Motor neuron (in vitro differentiated cells): ENCODE results near the gene TM9SF4. TPM values are rescaled to one million over a fixed set of nuclear protein-coding genes. Genes with fewer than 3 reads are reported as not detected.

ENCODE experiments used
- ATAC-seq, 8 experiments: fragments of 200-7000 bp; cut with Tn5 transposase; replicated peaks in 6 of 8; 2 replicates each; pipeline ENCODE4 v1.8.0; 2021; ENCODE audit warnings: mild to moderate bottlenecking in 8 of 8, moderate library complexity in 8 of 8
- H3K27ac ChIP-seq, 2 donors: fragments of 250-450 bp; sonication (Bioruptor Pico); 2 replicates each; pipeline ENCODE4 v1.9.0; 2021; ENCODE audit warnings: antibody characterized with exemption in 2 of 2, mild to moderate bottlenecking in 2 of 2, moderate library complexity in 1 of 2
- H3K4me1 ChIP-seq, 2 donors: fragments of 250-450 bp; sonication (Bioruptor Pico); replicated peaks in 1 of 2; 2 replicates each; pipeline ENCODE4 v1.6.1; 2021; ENCODE audit warnings: antibody characterized with exemption in 2 of 2, mild to moderate bottlenecking in 2 of 2, moderate library complexity in 1 of 2
- H3K4me3 ChIP-seq, 5 donors: fragments of 250-450 bp; sonication (Bioruptor Pico); 2 replicates each; pipeline ENCODE4 v1.9.0; 2021; ENCODE audit warnings: antibody characterized with exemption in 5 of 5, mild to moderate bottlenecking in 5 of 5, moderate library complexity in 4 of 5
- WGBS, 10 experiments: fragments of 450-650 bp; shearing (Covaris generic); methylation state at CpG; one replicate each; pipeline ENCODE4 v1.0.0; 2022; 5-methylcytosine and 5-hydroxymethylcytosine counted together
- in situ Hi-C, 9 experiments: fragments of 400-800 bp; cut with MboI; loops; one replicate each; pipeline ENCODE4 v1.15.0; 2021; ENCODE audit warnings: low sequenced_read_pairs in 9 of 9, low pct_unique_long_range_greater_than_20kb in 2 of 9; ENCODE audit not compliant: unreplicated experiment in 9 of 9
- total RNA-seq, 8 experiments: library from RNA; unstranded; fragments of 300-600 nt; gene quantifications; 2 replicates each; pipeline versions ENCODE4 v1.2.3 to v1.2.4, GENCODE V29; 2022

TM9SF4 gene
- total RNA-seq, 8 experiments from 2014 or later = 23.9 to 68.4 (median 38.6) TPM

DNA sequence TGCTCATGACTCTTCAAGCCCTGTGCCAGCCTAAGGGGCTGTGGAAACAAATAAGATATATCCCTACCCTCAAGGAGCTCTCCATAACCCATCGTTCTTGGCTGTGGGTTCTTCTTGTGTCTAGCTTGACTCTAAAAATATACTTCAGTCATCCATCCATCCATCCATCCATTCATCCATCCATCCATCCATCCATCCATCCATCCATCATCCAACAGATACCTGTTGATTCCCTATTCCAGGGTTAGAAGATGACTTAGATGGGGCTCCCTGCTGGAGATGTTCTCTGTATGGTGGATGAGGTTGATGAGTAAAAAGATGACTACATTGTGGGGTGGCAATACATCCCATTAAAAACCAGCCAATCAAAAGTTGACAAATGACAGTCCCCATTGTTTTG, 34.0 kb upstream of the TM9SF4 start:
- in situ Hi-C loops = loop anchor here in 1 of 9 experiments (25.0 kb wide), 1 partner anchor 238 kb away; the partner anchor contains the start of gene FOXS1
- Histone ChIP-seq H3K4me3 (no peak overlapping the region), H3K4me1 (no peaks in the 10 kb centered on the region), H3K27ac (no peak overlapping the region)
- no peak for ATAC-seq
- 80 to 86% methylated on average over 1 of the region's 1 CpG; no CpG with 5 or more reads in 8 of the 10 experiments for WGBS, 10 experiments

DNA sequence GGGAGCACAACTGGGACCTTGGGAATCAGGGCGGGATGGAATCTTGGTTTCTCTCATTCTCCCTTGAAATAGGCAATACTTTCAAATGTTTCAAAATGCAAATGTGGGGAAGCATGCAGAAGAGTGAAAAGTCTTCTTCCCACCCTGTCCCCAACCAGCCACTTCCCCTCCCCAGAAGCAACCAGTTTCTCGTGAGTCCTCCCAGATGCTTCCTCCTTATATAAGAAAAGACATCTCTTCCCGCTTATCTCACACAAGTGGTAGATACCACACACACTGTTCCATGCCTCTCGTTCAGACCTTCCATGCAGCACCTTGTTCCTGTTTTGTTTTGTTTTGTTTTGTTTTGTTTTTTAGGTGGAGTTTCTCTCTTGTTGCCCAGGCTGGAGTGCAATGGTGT, 32.3 kb upstream of the TM9SF4 start:
- H3K4me1 ChIP-seq = no peaks in the 10 kb centered on the region
- peak in 1 of 8 experiments; percentile 23 for ATAC-seq
- in situ Hi-C loops = loop anchor here in 1 of 9 experiments (25.0 kb wide), 1 partner anchor 240 kb away; the partner anchor contains the start of gene FOXS1
- H3K4me3 ChIP-seq = no peak overlapping the region
- 40 to 100% (median 92%) methylated on average over 1 to 3 of the region's 4 CpGs; no CpG with 5 or more reads in 4 of the 10 experiments for WGBS, 10 experiments
- H3K27ac ChIP-seq = no peak overlapping the region

DNA sequence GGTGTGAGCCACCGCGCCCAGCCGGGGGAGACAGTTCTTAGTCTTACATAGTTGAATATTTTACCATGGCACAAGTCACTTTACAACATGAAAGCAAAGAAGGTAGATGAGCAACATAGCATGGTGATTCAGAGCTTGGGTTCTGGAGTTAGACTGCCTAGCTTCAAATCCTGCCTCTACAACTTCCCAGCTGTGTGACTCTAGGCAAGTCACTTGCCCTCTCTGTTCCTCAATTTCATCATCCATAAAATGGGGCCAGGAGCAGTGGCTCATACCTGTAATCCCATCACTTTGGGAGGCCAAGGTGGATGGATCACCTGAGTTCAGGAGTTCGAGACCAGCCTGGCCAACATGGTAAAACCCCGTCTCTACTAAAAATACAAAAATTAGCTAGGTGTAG, 31.2 kb upstream of the TM9SF4 start:
- in situ Hi-C loops = loop anchor here in 1 of 9 experiments (25.0 kb wide), 1 partner anchor 241 kb away; the partner anchor contains the start of gene FOXS1
- no peak overlapping the region for H3K27ac ChIP-seq
- no peaks in the 10 kb centered on the region for H3K4me1 ChIP-seq
- ATAC-seq = no peak
- WGBS, 10 experiments = 80 to 100% (median 86%) methylated on average over 1 to 4 of the region's 5 CpGs; no CpG with 5 or more reads in 5 of the 10 experiments
- H3K4me3 ChIP-seq = no peak overlapping the region

DNA sequence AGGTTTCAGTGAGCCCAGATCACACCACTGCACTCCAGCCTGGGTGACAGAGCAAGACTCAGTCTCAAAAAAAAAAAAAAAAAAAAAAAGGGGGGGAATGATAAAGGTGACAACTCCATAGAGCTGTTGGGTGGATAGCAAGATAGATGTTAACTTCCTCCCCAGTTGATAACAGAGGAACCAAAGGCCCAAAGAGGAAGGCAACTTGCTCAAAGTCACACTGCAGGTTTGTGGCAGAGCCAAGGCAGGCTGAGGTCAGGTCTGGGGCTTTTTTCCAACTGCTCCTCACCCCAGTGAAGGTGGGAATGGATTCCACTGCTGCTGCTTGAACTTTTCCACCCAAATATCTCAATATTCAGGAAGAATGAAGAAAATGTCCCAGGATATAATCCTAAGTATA, 30.7 kb upstream of the TM9SF4 start:
- in situ Hi-C loops = loop anchor here in 1 of 9 experiments (25.0 kb wide), 1 partner anchor 241 kb away; the partner anchor contains the start of gene FOXS1
- Histone ChIP-seq H3K27ac (no peak overlapping the region), H3K4me1 (no peaks in the 10 kb centered on the region), H3K4me3 (no peak overlapping the region)
- ATAC-seq = no peak

DNA sequence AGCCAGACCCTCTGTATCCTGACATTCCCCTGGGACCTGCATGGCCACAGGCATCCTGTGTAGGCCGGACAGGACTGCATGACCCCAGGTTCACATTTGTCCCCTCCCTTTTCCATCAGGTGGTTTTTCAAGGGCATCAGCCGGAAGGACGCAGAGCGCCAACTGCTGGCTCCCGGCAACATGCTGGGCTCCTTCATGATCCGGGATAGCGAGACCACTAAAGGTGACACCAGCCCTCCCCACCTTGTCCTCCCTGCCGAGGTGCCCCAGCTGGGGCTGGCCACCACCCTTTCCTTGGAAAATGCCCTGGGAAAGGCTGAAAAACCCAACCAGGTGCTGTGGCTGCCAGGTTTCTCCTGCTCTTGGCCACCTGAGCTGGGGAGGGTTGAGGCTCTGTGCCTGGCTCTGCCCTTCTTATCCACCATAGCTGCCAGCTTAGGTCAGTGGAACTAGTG, 29.8 kb upstream of the TM9SF4 start:
- Histone ChIP-seq H3K4me3 (no peak overlapping the region), H3K4me1 (no peaks in the 10 kb centered on the region), H3K27ac (no peak overlapping the region)
- in situ Hi-C loops = loop anchor here in 1 of 9 experiments (25.0 kb wide), 1 partner anchor 242 kb away; the partner anchor contains the start of gene FOXS1
- 21 to 100% (median 89%) methylated on average over 1 to 6 of the region's 8 CpGs; no CpG with 5 or more reads in 3 of the 10 experiments for WGBS, 10 experiments
- no peak for ATAC-seq

DNA sequence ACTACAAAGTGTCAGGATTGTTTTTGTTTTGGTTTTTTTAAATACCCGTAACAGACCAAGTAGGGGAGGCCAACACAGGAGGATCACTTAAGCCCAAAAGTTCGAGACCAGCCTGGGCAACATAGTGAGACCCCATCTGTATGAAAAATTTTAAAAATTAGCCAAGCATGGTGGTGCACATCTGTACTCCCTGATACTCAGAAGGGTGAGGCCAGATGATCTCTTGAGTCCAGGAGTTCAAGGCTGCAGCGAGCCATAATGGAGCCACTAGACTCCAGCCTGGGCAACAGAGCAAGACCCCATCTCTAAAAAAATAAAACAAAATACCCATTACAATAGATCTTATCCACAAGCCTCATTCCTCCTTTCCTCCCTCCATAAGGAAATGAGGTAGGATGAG, 28.7 kb upstream of the TM9SF4 start:
- H3K27ac ChIP-seq = no peak overlapping the region
- ATAC-seq = no peak
- no peak overlapping the region for H3K4me3 ChIP-seq
- WGBS, 10 experiments = 60 to 100% (median 81%) methylated on average over 1 to 3 of the region's 3 CpGs; no CpG with 5 or more reads in 5 of the 10 experiments
- in situ Hi-C loops = loop anchor here in 1 of 9 experiments (25.0 kb wide), 1 partner anchor 243 kb away; the partner anchor contains the start of gene FOXS1
- no peaks in the 10 kb centered on the region for H3K4me1 ChIP-seq

DNA sequence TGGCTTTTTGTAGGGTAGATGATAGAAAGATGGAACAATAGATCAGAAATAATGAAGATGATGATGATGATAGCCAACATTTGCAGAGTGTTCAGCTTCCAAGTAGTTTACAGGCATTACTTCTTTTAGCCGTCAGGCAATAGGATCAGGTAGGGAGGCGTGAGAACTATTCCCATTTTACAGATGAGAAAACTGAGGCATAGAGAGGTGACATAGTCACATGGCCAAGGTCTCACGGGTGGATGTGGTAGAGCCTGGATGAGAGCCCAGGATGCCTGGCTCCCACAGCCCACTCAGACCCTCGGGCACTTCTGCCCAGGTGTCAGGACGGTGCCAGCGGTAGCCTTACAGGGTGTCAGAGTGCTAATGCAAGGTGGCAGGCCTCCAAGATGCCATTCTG, 26.0 kb upstream of the TM9SF4 start:
- in situ Hi-C loops = loop anchor here in 1 of 9 experiments (25.0 kb wide), 1 partner anchor 246 kb away; the partner anchor contains the start of gene FOXS1
- Histone ChIP-seq H3K4me3 (no peak overlapping the region), H3K4me1 (no peaks in the 10 kb centered on the region), H3K27ac (no peak overlapping the region)
- ATAC-seq = no peak
- 60 to 96% (median 85%) methylated on average over 1 to 6 of the region's 6 CpGs; no CpG with 5 or more reads in 2 of the 10 experiments for WGBS, 10 experiments

DNA sequence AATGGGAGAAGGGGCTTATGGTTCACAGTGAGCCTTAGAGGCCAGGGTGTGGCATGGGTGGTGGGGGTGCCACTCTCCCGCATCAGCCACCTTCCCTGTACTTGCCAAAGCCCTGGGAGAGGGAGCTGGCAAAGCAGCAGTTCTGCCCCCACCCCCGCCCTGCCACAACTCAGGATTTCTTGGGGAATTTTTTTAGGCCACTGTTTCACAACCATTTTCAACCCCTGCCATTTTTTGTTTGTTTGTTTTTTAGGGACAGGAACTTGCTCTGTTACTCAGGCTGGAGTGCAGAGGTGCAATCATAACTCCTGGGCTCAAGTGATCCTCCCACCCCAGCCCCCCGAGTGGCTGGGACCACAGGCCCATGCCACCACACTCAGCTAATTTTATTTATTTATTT, 22.4 kb upstream of the TM9SF4 start:
- no peak for ATAC-seq
- 100% methylated on average over 1 of the region's 3 CpGs; no CpG with 5 or more reads in 9 of the 10 experiments for WGBS, 10 experiments
- H3K4me3 ChIP-seq = no peak overlapping the region
- in situ Hi-C loops = loop anchor here in 1 of 9 experiments (25.0 kb wide), 1 partner anchor 250 kb away; the partner anchor contains the start of gene FOXS1
- H3K27ac ChIP-seq = no peak overlapping the region
- peaks cover 0 to 6% of the 10 kb centered on the region in 2 donors for H3K4me1 ChIP-seq

DNA sequence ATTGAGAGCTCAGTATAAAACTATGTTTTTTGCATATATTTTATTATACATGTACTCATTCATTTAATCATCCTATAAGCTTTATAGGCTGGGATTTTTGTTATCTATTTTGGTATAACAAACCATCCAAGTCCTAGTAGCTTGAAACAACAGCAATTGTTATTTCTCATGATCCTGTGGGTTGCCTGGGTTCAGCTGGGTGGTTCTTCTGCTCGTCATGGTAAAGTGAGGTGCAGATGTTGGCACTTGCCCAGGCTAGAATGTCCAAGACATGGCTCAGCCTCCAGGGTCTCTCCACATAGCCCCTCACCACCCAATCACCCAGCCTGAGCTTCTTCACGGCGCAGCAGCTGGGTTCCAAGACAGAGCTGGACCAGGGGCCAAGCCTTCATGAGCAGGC, 20.8 kb upstream of the TM9SF4 start:
- H3K4me3 ChIP-seq = no peak overlapping the region
- ATAC-seq = no peak
- H3K27ac ChIP-seq = no peak overlapping the region
- 89 to 100% (median 100%) methylated on average over 1 to 2 of the region's 3 CpGs; no CpG with 5 or more reads in 7 of the 10 experiments for WGBS, 10 experiments
- in situ Hi-C loops = loop anchor here in 1 of 9 experiments (25.0 kb wide), 1 partner anchor 251 kb away; the partner anchor contains the start of gene FOXS1
- peaks cover 0 to 9% of the 10 kb centered on the region in 2 donors for H3K4me1 ChIP-seq

DNA sequence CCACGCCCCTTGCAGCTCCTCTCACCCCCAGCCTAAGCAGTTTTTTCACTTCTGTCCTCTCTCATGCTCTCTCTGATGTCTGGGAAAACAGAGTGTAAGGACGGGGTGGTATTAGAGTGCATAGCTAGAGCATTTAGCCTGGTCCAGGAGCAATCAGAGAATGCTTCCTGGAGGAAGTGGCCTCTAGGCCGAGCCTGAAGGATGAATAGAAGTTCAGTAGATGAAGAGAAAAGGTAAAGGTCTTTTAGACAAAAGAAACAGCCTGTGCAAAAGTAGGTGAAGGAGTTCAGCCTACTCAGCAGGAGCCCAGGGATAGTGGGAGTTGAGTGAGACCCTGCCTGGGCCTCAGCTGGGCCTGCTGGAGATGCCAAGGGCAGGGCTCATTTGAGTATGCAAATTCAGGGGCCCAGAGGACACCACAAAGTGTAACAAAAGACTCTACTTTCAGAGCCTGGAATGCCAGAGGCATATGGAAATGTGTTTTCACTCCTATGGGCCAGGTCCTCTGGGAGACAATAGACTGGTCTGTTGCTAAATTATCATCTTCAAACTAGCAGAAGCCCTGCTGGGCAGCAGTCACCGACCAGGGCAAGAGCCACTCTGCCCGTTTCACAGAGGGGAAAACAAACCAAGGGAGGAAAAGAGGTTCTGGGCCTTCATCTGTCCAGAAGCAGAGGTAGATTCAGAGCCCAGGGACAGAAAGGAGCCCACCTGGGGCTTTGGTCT, 19.7 kb upstream of the TM9SF4 start:
- WGBS, 10 experiments = 20 to 88% (median 33%) methylated on average over 1 to 5 of the region's 5 CpGs; no CpG with 5 or more reads in 3 of the 10 experiments
- H3K27ac ChIP-seq = no peak overlapping the region
- peak in 6 of 8 experiments; percentile 7 to 88 (median 48) for ATAC-seq
- H3K4me1 ChIP-seq = peaks cover 0 to 9% of the 10 kb centered on the region in 2 donors
- in situ Hi-C loops = loop anchor here in 1 of 9 experiments (25.0 kb wide), 1 partner anchor 252 kb away; the partner anchor contains the start of gene FOXS1
- H3K4me3 ChIP-seq = no peak overlapping the region

DNA sequence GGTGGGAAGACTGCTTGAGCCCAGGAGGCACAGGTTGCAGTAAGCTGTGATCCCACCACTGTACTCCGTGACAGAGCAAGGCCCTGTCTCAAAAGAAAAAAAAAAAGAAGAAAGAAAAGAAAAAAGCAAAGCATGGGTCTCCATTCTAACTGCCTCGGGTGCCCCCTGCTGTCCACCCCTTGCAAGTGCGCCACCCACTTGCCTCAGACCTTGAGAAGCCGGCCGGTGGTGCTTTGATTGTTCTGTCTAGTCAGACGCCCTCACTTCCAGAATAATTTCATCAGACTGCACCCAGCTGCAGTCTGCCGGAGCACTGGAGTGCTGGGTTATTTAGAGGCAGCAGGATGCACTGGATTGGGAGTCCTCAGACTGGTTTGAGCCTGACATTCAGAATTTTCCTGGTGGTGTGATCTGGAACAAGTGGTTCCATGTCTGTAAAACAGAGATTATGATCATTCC, 17.6 kb upstream of the TM9SF4 start:
- H3K4me3 ChIP-seq = no peak overlapping the region
- ATAC-seq = peak; percentile 65 to 98 (median 94)
- H3K4me1 ChIP-seq = peaks cover 0 to 9% of the 10 kb centered on the region in 2 donors
- in situ Hi-C loops = loop anchor here in 1 of 9 experiments (25.0 kb wide), 1 partner anchor 255 kb away; the partner anchor contains the start of gene FOXS1
- 0 to 33% (median 0%) methylated on average over 1 to 7 of the region's 7 CpGs; no CpG with 5 or more reads in 1 of the 10 experiments for WGBS, 10 experiments
- peak overlapping the region in 1 of 2 donors; percentile 21 for H3K27ac ChIP-seq

DNA sequence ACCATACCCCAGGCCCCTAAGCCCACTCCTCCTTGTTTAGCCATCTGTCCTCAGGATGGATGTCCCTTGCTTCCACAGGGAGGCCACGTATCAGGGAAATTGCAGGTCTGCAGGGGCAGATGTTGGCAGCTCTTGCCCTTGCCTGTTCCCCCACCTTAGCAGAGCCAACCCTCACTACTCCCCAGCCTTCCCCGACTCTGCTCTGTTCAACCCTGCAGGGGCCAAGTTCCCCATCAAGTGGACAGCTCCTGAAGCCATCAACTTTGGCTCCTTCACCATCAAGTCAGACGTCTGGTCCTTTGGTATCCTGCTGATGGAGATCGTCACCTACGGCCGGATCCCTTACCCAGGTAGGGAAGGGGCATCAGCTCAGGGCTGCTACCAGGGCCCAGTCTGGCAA, 10.7 kb upstream of the TM9SF4 start:
- no peaks in the 10 kb centered on the region for H3K4me1 ChIP-seq
- H3K27ac ChIP-seq = no peak overlapping the region
- no peak overlapping the region for H3K4me3 ChIP-seq
- no peak for ATAC-seq
- 41 to 90% (median 74%) methylated on average over 1 to 3 of the region's 6 CpGs; no CpG with 5 or more reads in 5 of the 10 experiments for WGBS, 10 experiments
- in situ Hi-C loops = loop anchor here in 1 of 9 experiments (25.0 kb wide), 1 partner anchor 261 kb away; the partner anchor contains the start of gene FOXS1
